ENCODE data around the gene HOXD9.

Gene HOXD9

DNA sequence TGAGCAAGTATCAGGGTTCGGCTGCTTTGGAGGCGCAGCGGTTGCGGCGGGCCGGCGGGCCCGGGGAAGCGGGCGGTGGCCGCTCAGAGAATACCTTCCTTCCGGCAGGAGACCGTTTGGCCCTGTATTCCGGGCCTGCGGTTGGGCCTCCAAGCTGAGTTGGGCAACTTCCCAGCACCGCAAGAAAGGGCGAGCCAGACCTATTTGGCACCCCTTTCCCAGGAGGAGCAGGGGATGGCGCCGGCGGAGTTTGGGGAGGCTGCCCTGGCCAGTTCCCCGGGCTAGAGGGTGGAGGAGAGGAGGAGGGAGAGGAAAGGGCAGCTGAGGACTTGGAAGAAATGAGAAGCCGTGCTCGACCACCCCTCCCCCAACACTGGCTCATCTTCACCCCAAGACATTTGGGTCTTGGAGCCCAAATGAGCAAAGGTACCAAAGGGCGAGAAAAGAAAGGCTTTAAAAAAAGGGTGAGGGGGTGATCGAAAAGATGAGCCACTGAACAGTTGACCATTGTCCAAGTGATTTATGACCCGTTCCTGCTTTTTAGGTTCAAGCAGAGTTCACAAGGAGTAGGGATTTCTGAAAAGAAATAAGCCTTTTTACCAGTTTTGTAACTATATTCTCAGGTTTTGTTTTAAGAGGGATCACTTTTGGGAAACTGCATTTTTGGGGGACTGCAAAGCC lies 43.0 kb downstream of the HOXD9 start:
- DNase-seq (ENCODE audit: low read depth, low spot score) = no peak
- TF ChIP-seq, protein P1, sequence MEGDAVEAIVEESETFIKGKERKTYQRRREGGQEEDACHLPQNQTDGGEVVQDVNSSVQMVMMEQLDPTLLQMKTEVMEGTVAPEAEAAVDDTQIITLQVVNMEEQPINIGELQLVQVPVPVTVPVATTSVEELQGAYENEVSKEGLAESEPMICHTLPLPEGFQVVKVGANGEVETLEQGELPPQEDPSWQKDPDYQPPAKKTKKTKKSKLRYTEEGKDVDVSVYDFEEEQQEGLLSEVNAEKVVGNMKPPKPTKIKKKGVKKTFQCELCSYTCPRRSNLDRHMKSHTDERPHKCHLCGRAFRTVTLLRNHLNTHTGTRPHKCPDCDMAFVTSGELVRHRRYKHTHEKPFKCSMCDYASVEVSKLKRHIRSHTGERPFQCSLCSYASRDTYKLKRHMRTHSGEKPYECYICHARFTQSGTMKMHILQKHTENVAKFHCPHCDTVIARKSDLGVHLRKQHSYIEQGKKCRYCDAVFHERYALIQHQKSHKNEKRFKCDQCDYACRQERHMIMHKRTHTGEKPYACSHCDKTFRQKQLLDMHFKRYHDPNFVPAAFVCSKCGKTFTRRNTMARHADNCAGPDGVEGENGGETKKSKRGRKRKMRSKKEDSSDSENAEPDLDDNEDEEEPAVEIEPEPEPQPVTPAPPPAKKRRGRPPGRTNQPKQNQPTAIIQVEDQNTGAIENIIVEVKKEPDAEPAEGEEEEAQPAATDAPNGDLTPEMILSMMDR (IDR thresholded peaks at IDR 0.05; ENCODE audit: low read depth, low read length) = no peak
- no peak overlapping the region for H3K4me3 ChIP-seq (ENCODE audit: low read depth, low read length)
- in situ Hi-C loops (cut with HindIII; ENCODE audit: low sequenced_read_pairs) = no loop called here

DNA sequence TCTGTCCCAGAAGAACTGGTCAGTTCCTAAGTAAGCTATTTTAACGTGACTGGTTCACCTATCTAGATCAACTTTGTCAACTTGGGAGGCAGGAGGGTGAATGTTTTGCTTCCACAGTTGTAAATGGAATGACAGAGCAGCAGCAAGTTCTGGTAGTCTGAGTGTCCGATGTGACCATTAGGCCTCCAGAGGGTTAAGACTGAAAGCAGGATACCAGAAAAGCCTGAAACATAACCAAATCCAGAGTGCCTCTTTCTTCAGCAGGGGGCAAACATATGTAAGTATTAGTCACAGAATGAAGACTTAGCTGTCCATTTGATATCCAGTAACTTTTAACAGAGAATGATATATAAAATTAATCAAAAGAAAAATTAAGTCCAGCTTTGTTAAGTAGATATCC lies 43.8 kb downstream of the HOXD9 start:
- TF ChIP-seq, protein P1 (IDR thresholded peaks at IDR 0.05; ENCODE audit: low read depth, low read length) = no peak
- DNase-seq (ENCODE audit: low read depth, low spot score) = no peak
- in situ Hi-C loops (cut with HindIII; ENCODE audit: low sequenced_read_pairs) = no loop called here
- no peak overlapping the region for H3K4me3 ChIP-seq (ENCODE audit: low read depth, low read length)

DNA sequence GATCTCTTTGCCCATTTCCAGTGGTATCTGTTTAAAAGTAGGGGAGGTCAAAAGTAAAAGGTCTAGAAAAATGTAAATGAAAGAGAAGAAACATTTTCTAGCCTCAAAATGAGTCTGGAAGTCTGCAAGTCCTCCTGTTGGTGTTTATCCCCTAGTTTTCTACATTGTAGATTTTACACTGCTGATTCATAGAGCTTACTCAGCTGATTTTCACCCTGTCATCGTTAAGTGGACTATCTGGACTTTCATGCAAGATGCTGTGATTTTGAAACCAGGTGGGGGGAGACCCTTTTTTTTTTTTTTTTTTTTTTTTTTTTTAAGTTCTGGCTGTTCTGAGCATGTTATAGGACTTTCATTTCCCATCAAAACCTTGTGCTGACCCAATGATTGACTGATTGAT lies 44.9 kb downstream of the HOXD9 start:
- DNase-seq (ENCODE audit: low read depth, low spot score) = no peak
- in situ Hi-C loops (cut with HindIII; ENCODE audit: low sequenced_read_pairs) = no loop called here
- H3K4me3 ChIP-seq (ENCODE audit: low read depth, low read length) = no peak overlapping the region
- TF ChIP-seq, protein P1 (IDR thresholded peaks at IDR 0.05; ENCODE audit: low read depth, low read length) = no peak

DNA sequence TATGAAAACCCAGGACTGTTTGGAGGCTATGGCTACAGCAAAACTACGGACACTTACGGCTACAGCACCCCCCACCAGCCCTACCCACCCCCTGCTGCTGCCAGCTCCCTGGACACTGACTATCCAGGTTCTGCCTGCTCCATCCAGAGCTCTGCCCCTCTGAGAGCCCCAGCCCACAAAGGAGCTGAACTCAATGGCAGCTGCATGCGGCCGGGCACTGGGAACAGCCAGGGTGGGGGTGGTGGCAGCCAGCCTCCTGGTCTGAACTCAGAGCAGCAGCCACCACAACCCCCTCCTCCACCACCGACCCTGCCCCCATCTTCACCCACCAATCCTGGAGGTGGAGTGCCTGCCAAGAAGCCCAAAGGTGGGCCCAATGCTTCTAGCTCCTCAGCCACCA lies 46.7 kb downstream of the HOXD9 start:
- in situ Hi-C loops (cut with HindIII; ENCODE audit: low sequenced_read_pairs) = no loop called here
- TF ChIP-seq, protein P1 (IDR thresholded peaks at IDR 0.05; ENCODE audit: low read depth, low read length) = no peak
- no peak overlapping the region for H3K4me3 ChIP-seq (ENCODE audit: low read depth, low read length)
- no peak for DNase-seq (ENCODE audit: low read depth, low spot score)

DNA sequence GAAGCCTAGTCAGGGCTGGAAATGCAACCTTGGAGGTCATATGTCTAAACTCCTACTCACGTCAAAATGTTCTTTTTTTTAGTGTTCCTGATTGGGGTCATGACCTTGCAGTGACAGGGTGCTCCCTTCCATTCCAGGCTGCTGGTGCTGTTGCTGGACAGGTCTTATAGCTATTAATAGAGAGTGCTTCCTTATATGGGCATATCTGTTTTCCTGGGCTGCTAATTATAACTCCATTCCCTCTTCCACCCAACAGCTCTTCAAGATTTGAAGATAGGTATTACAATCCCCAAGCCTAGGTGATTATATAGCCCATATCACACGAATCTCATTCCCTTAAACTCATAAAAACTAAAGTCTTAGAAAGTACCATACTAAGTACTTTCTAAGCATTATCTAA lies 47.2 kb downstream of the HOXD9 start:
- TF ChIP-seq, protein P1 (IDR thresholded peaks at IDR 0.05; ENCODE audit: low read depth, low read length) = no peak
- H3K4me3 ChIP-seq (ENCODE audit: low read depth, low read length) = no peak overlapping the region
- DNase-seq (ENCODE audit: low read depth, low spot score) = no peak
- in situ Hi-C loops (cut with HindIII; ENCODE audit: low sequenced_read_pairs) = no loop called here

DNA sequence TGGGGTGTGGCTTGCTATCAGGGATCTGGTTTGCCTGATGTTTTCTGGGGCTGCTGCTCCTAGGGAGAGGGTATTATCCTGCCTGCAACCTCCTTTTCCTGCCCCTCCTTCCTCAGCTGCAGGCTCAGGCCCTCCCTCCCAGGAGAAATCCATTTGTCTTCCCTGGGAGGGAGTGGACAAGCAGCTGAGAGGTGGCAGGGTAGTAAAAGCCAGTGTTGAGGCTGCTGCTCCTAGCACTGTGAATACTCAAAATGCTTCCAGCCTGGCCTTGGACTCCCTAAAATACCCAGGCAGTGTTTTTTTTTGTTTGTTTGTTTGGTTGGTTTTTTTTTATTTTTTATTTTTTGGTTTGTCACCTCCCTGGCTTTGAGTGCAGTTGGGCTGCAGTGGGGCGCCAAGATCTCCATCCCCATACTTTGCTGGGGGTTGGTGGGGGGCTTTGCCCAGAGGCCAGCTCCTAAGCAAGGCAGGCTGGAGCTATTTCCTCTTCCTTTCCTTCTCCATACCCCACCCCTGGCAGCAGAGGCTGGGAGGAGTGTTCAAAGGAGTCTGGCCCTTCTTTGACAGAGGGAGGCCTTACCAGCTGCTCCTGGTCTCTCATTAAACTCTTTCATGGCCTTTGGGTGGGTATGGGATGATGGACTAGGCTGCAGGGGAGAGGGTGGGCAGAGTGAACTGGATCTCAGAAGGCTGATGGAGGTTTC lies 48.2 kb downstream of the HOXD9 start:
- in situ Hi-C loops (cut with HindIII; ENCODE audit: low sequenced_read_pairs) = no loop called here
- no peak for DNase-seq (ENCODE audit: low read depth, low spot score)
- no peak overlapping the region for H3K4me3 ChIP-seq (ENCODE audit: low read depth, low read length)
- TF ChIP-seq, protein P1 (IDR thresholded peaks at IDR 0.05; ENCODE audit: low read depth, low read length) = no peak
